Trophoblast cell (in vitro differentiated cells and primary cell): ENCODE results near the gene IQSEC3.

Source experiments
- DNase-seq, 2 donors: peaks; one replicate each; pipeline ENCODE4 v3.0.0-alpha.2; 2016
- H2AFZ ChIP-seq: 2 replicates; pipeline ENCODE4 v1.6.1; 2013; ENCODE audit warnings: low read length, moderate library complexity, mild to moderate bottlenecking; ENCODE audit not compliant: insufficient read depth, poor library complexity
- H2AK5ac ChIP-seq: 2 replicates; pipeline ENCODE4 v1.6.1; 2013; ENCODE audit warnings: mild to moderate bottlenecking, low read length
- H2BK120ac ChIP-seq: 2 replicates; pipeline ENCODE4 v1.6.1; 2013; ENCODE audit warnings: low read length, mild to moderate bottlenecking, moderate library complexity; ENCODE audit not compliant: insufficient read depth, poor library complexity
- H2BK12ac ChIP-seq: 2 replicates; pipeline ENCODE4 v1.6.1; 2013; ENCODE audit warnings: mild to moderate bottlenecking, low read length, moderate library complexity
- H2BK5ac ChIP-seq: 2 replicates; pipeline ENCODE4 v1.6.1; 2013; ENCODE audit warnings: low read length, low read depth, moderate library complexity, mild to moderate bottlenecking; ENCODE audit not compliant: poor library complexity
- H3K14ac ChIP-seq: 2 replicates; pipeline ENCODE4 v1.6.1; 2013; ENCODE audit warnings: mild to moderate bottlenecking, low read length
- H3K18ac ChIP-seq: 2 replicates; pipeline ENCODE4 v1.6.1; 2013; ENCODE audit warnings: mild to moderate bottlenecking, low read length
- H3K23ac ChIP-seq: 2 replicates; pipeline ENCODE4 v1.6.1; 2013; ENCODE audit warnings: low read length
- H3K27ac ChIP-seq: 2 replicates; pipeline ENCODE4 v1.5.1; 2013; ENCODE audit warnings: low read depth, mild to moderate bottlenecking, inconsistent platforms, low read length, moderate library complexity
- H3K27me3 ChIP-seq: 2 replicates; pipeline ENCODE4 v1.6.1; 2013; ENCODE audit warnings: inconsistent platforms, mild to moderate bottlenecking, low read length, moderate library complexity; ENCODE audit not compliant: insufficient read depth
- H3K36me3 ChIP-seq, 2 experiments: 1 replicate in 1 of 2; 2 replicates in 1 of 2; pipeline ENCODE4 v1.6.1; 2013; ENCODE audit warnings: low read length in 2 of 2, mild to moderate bottlenecking in 2 of 2, moderate library complexity in 1 of 2; ENCODE audit not compliant: insufficient read depth in 2 of 2, control insufficient read depth in 1 of 2
- H3K4ac ChIP-seq: 2 replicates; pipeline ENCODE4 v1.6.1; 2013; ENCODE audit warnings: low read depth, mild to moderate bottlenecking, low read length, moderate library complexity
- H3K4me1 ChIP-seq, 2 experiments: 1 replicate in 1 of 2; 2 replicates in 1 of 2; pipeline ENCODE4 v1.6.1; 2013; ENCODE audit warnings: low read length in 2 of 2, mild to moderate bottlenecking in 2 of 2, moderate library complexity in 1 of 2; ENCODE audit not compliant: insufficient read depth in 2 of 2, control insufficient read depth in 1 of 2
- H3K4me2 ChIP-seq: 2 replicates; pipeline ENCODE4 v1.6.1; 2013; ENCODE audit warnings: inconsistent platforms, mild to moderate bottlenecking, low read length, moderate library complexity
- H3K4me3 ChIP-seq: 2 replicates; pipeline ENCODE4 v1.5.1; 2013; ENCODE audit warnings: mild to moderate bottlenecking, low read depth, low read length, inconsistent platforms
- H3K79me1 ChIP-seq: one replicate; pipeline ENCODE4 v1.6.1; 2013; ENCODE audit warnings: low read length
- H3K79me2 ChIP-seq: 2 replicates; pipeline ENCODE4 v1.6.1; 2013; ENCODE audit warnings: low read length, mild to moderate bottlenecking; ENCODE audit not compliant: control insufficient read depth, insufficient read depth, poor library complexity
- H3K9ac ChIP-seq: 2 replicates; pipeline ENCODE4 v1.6.1; 2013; ENCODE audit warnings: mild to moderate bottlenecking, low read length
- H3K9me3 ChIP-seq: 2 replicates; pipeline ENCODE4 v1.6.1; 2013; ENCODE audit warnings: low read depth, mild to moderate bottlenecking, control low read depth, inconsistent platforms, low read length; ENCODE audit not compliant: insufficient read depth
- H4K12ac ChIP-seq: 2 replicates; pipeline ENCODE4 v1.6.1; 2013; ENCODE audit warnings: low read depth, mild to moderate bottlenecking, low read length, moderate library complexity
- H4K8ac ChIP-seq: 2 replicates; pipeline ENCODE4 v1.6.1; 2013; ENCODE audit warnings: low read depth, mild to moderate bottlenecking, low read length, moderate library complexity
- H4K91ac ChIP-seq: one replicate; pipeline ENCODE4 v1.6.1; 2013; ENCODE audit warnings: low read depth, mild to moderate bottlenecking, low read length, moderate library complexity
- WGBS: extraction: QIAGEN DNeasy Blood & Tissue Kit; methylation state at CpG from one replicate; pipeline ENCODE4 v1.1.7; 2013; ENCODE audit warnings: missing lambda C conversion rate; ENCODE audit not compliant: insufficient read length, insufficient coverage; ENCODE audit errors: extremely low coverage; 5-methylcytosine and 5-hydroxymethylcytosine counted together

IQSEC3 gene

DNA sequence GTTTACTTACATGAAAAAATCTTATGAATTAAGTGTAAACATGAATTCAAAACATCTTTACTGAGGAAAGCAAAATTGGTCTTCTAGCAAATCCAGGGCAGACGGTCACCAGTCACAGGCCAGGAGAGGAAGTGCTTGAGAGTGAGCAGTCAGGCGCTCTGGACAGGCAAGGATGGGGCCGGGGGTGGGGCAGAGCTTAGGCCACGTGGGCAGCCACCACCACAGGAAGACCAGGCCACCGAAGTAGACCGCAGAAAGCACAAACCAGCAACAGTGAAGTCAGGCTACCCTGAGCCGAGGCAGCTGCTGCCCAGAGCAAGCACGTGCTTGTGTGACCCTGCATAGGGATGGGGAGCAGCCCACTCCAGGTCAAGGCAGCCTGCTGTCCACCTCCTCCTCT, 113.9 kb downstream of the IQSEC3 start:
- Histone ChIP-seq H3K27ac (no peak overlapping the region), H2BK5ac (no peak overlapping the region), H3K4me1 (peaks cover 9 to 29% of the 10 kb centered on the region in 2 experiments), H3K9me3 (no peaks in the 10 kb centered on the region), H2AK5ac (no peak overlapping the region), H3K14ac (no peak overlapping the region), H3K27me3 (no peaks in the 10 kb centered on the region), H4K8ac (no peak overlapping the region), H3K4me2 (no peak overlapping the region), H3K4me3 (no peak overlapping the region), H3K9ac (no peak overlapping the region), H3K36me3 (no peaks in the 10 kb centered on the region), H2BK120ac (no peak overlapping the region), H3K79me1 (peaks cover 2% of the 10 kb centered on the region), H2AFZ (no peak overlapping the region), H3K23ac (no peak overlapping the region), H4K91ac (no peak overlapping the region), H4K12ac (no peak overlapping the region), H3K79me2 (no peaks in the 10 kb centered on the region), H3K4ac (no peak overlapping the region), H3K18ac (no peak overlapping the region), H2BK12ac (no peak overlapping the region)
- no CpG with 5 or more reads among the region's 8 CpGs for WGBS
- DNase-seq = peak in 1 of 2 donors; percentile 5

DNA sequence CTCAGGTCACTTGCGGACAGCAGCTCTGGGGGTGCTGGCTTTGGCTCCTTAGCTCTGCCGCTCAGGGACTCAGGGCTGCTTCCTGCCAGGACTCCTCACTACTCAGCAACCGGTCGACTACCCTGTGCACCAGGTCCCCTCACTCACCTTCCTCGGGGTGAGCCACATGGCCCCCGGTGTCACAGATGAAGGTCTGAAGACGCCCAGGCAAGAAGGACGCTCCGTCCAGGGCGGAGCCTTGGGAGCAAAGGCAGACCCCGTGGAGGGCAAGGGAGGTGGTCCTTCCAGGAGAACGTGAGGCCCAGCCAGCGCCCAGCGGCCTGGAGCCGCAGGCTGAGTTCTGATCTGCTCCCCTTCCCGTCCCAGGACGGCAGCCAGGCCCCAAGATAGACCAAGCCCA, 115.4 kb downstream of the IQSEC3 start:
- Histone ChIP-seq H2AK5ac (no peak overlapping the region), H3K4ac (no peak overlapping the region), H3K23ac (no peak overlapping the region), H2BK12ac (no peak overlapping the region), H2BK120ac (no peak overlapping the region), H3K9ac (no peak overlapping the region), H3K9me3 (peaks cover 3% of the 10 kb centered on the region), H3K27me3 (no peaks in the 10 kb centered on the region), H3K36me3 (no peaks in the 10 kb centered on the region), H3K4me2 (no peak overlapping the region), H4K8ac (no peak overlapping the region), H3K4me3 (no peak overlapping the region), H3K18ac (no peak overlapping the region), H3K79me1 (peaks cover 2% of the 10 kb centered on the region), H4K91ac (no peak overlapping the region), H2BK5ac (no peak overlapping the region), H2AFZ (no peak overlapping the region), H4K12ac (no peak overlapping the region), H3K14ac (no peak overlapping the region), H3K4me1 (peaks cover 5 to 22% of the 10 kb centered on the region in 2 experiments), H3K79me2 (no peaks in the 10 kb centered on the region), H3K27ac (no peak overlapping the region)
- WGBS = no CpG with 5 or more reads among the region's 17 CpGs
- DNase-seq = no peak

DNA sequence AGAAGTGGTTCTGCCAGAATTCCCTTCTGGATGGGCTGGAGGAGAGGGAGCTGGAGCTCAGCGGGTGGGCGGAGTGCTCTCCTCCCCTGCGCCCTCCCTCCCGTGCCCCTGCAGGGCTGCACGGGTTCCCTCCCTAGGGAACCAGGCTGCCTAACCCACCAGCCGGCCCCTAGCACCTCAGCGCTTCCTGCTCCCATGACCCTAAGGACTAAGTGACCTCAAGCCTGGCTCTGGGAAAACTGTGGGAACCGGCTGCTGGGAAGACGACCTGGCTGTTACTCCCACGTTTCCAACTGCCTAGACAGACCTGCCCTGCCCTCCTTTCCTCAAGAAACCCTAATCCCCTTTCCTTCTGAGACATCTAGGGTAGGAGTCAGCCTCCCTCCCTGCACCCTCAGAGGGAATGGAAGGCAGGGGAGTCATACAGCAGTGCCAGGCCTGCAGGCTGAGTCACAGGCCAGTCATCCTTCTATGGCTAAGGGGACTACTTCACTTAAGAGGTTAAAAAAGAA, 115.9 kb downstream of the IQSEC3 start:
- Histone ChIP-seq H3K18ac (no peak overlapping the region), H4K91ac (no peak overlapping the region), H2BK120ac (no peak overlapping the region), H4K8ac (no peak overlapping the region), H3K9me3 (peaks cover 3% of the 10 kb centered on the region), H3K23ac (no peak overlapping the region), H3K36me3 (no peaks in the 10 kb centered on the region), H3K14ac (no peak overlapping the region), H3K9ac (no peak overlapping the region), H3K79me2 (no peaks in the 10 kb centered on the region), H3K4ac (no peak overlapping the region), H2BK5ac (no peak overlapping the region), H3K4me2 (no peak overlapping the region), H3K27me3 (no peaks in the 10 kb centered on the region), H2AK5ac (no peak overlapping the region), H4K12ac (no peak overlapping the region), H3K4me1 (peaks cover 3 to 17% of the 10 kb centered on the region in 2 experiments), H2BK12ac (no peak overlapping the region), H3K4me3 (no peak overlapping the region), H3K79me1 (no peaks in the 10 kb centered on the region), H3K27ac (no peak overlapping the region), H2AFZ (no peak overlapping the region)
- DNase-seq = peak in 1 of 2 donors; percentile 6
- no CpG with 5 or more reads among the region's 10 CpGs for WGBS

DNA sequence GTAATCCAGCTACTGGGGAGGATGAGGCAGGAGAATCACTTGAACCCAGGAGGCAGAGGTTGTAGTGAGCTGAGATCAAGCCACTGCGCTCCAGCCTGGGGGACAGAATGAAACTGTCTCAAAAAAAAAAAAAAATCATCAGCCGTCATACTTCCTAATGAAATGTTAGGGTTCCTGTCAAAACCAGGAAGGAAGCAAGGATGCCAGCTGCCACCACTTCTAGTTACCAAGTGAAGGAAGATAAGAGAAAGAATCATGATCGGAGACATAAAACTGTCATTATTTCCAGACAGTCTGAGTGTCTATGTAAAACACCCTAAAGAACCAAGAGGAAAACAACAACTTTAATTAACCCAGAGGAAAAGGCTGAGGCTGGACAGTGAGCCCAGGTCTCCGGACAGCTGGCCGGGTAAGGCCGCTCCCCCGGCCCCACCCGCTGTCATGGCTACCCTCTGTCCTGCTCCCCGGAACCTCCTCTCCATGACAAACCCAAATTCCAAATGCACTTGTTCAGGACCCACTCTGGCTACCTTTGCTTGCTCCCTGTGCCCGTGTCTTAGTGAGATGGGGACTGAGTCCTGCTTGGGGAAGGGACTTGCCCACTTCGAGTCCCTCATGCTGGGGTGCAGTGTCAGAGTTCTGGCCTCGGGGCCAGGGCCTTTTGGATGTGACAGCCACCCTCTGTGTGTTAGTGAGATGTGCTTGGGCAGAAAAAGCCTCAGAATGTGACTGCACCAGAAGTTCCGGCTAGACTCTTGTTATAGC, 118.4 kb downstream of the IQSEC3 start:
- no peak for DNase-seq
- Histone ChIP-seq H3K79me1 (no peaks in the 10 kb centered on the region), H3K23ac (no peak overlapping the region), H3K79me2 (no peaks in the 10 kb centered on the region), H3K27me3 (no peaks in the 10 kb centered on the region), H2BK12ac (no peak overlapping the region), H3K9me3 (peaks cover 5% of the 10 kb centered on the region), H4K12ac (no peak overlapping the region), H2AFZ (no peak overlapping the region), H3K4ac (no peak overlapping the region), H2AK5ac (no peak overlapping the region), H3K4me2 (no peak overlapping the region), H3K18ac (no peak overlapping the region), H3K9ac (no peak overlapping the region), H3K36me3 (no peaks in the 10 kb centered on the region), H3K4me1 (peaks cover 0 to 11% of the 10 kb centered on the region in 2 experiments), H2BK5ac (no peak overlapping the region), H3K27ac (no peak overlapping the region), H3K4me3 (no peak overlapping the region), H4K91ac (no peak overlapping the region), H4K8ac (no peak overlapping the region), H3K14ac (no peak overlapping the region), H2BK120ac (no peak overlapping the region)
- WGBS = no CpG with 5 or more reads among the region's 13 CpGs
